Choroid plexus epithelial cell (primary cell): ENCODE data around the gene NAA40.

Experiments
- DNase-seq: peaks from one replicate; pipeline ENCODE4 v3.0.0-alpha.2; 2010; ENCODE audit warnings: low read depth
- H3K4me3 ChIP-seq: 2 replicates; pipeline ENCODE4 v1.5.1; 2011; ENCODE audit warnings: low read depth, mild to moderate bottlenecking, control low read depth, low read length, moderate library complexity
- CTCF ChIP-seq: conservative IDR thresholded peaks from 2 replicates; pipeline ENCODE4 v1.5.1; 2011; ENCODE audit warnings: low read depth, mild to moderate bottlenecking, control low read depth, inconsistent platforms, low read length, moderate library complexity

Gene NAA40

GRCh38 chr11:63940786-63941185, 2.0 kb downstream of the NAA40 start:
- DNase-seq: no peak
- no peak overlapping the region for H3K4me3 ChIP-seq
- TF ChIP-seq CTCF: no peak

GRCh38 chr11:63941901-63942300, 3.1 kb downstream of the NAA40 start:
- no peak for DNase-seq
- no peak for TF ChIP-seq CTCF

GRCh38 chr11:63942803-63943202, 4.0 kb downstream of the NAA40 start:
- TF ChIP-seq CTCF: no peak
- no peak overlapping the region for H3K4me3 ChIP-seq
- no peak for DNase-seq

More at GRCh38 chr11:63941901-63942300, 3.1 kb downstream of the NAA40 start:
- H3K4me3 ChIP-seq: no peak overlapping the region

- no peak for TF ChIP-seq CTCF
- DNase-seq: no peak
- no peak overlapping the region for H3K4me3 ChIP-seq
These were observed 6.2 kb downstream of the NAA40 start for GRCh38 chr11:63944987-63945386.

GRCh38 chr11:63945477-63946163, 6.8 kb downstream of the NAA40 start:
- DNase-seq: peak; percentile 79
- TF ChIP-seq CTCF: peak; percentile 79
- H3K4me3 ChIP-seq: peak overlapping the region; percentile 28

- DNase-seq: peak; percentile 31
- no peak for TF ChIP-seq CTCF
- no peak overlapping the region for H3K4me3 ChIP-seq
These were observed 13.2 kb downstream of the NAA40 start for GRCh38 chr11:63951779-63952536.
